ENCODE data around the gene CPEB2.
A peak's percentile ranks its signal among the peaks of the same experiment; 100 is the strongest.

GRCh38 chr4:15002659-15003400 is 549 bp downstream of the CPEB2 start:
- TF ChIP-seq, protein P1, sequence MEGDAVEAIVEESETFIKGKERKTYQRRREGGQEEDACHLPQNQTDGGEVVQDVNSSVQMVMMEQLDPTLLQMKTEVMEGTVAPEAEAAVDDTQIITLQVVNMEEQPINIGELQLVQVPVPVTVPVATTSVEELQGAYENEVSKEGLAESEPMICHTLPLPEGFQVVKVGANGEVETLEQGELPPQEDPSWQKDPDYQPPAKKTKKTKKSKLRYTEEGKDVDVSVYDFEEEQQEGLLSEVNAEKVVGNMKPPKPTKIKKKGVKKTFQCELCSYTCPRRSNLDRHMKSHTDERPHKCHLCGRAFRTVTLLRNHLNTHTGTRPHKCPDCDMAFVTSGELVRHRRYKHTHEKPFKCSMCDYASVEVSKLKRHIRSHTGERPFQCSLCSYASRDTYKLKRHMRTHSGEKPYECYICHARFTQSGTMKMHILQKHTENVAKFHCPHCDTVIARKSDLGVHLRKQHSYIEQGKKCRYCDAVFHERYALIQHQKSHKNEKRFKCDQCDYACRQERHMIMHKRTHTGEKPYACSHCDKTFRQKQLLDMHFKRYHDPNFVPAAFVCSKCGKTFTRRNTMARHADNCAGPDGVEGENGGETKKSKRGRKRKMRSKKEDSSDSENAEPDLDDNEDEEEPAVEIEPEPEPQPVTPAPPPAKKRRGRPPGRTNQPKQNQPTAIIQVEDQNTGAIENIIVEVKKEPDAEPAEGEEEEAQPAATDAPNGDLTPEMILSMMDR (IDR thresholded peaks at IDR 0.05), result no peak
- TF ChIP-seq POLR2A (IDR thresholded peaks at IDR 0.05), result peak in 1 of 2 donors; percentile 81

Measured in thyroid gland (tissue), 4 donors.